ENCODE results near the gene DENND2D.

DNA sequence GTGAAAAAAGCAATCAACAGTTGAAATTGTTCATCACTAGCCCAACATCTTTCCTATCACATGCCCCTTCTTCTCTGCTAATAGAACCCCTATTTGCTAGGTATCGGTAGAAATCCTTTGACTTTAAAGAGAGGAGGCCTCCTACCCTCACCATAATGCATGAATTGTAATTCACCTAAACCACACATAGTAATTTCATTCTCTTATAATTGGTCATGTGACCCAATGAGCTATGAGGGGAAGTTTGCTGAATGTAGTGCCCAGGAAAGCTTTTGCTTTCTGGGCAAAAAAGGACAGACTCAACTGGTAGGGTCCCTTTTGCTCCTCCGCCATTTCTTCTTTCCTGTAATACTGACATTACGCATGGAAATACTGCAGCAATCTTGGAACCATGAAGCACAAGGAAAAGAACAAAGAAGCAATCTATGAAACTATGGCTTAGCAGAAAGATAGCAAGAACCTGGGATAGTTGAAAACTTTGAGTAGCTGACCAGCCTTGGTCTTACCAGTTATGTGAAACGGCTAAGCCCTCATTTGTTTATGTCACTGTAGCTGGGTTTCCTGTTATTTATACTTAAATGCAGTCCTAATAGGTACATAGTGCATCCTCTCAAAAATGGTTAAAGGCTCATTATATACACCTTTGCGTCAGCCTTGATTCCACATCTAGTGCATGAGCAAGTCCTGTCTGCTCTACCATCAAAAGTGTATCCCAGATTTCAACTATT is 16.9 kb upstream of the DENND2D start:
- no peak for TF ChIP-seq TAF1 (IDR thresholded peaks at IDR 0.05; ENCODE audit: low read depth)
- TF ChIP-seq FOXM1 (IDR thresholded peaks at IDR 0.05; ENCODE audit: borderline replicate concordance, low read depth): no peak
- TF ChIP-seq EP300 (IDR thresholded peaks at IDR 0.05; ENCODE audit: borderline replicate concordance): no peak
- no peak for TF ChIP-seq TEAD4 (IDR thresholded peaks at IDR 0.05)
- TF ChIP-seq TCF12 (IDR thresholded peaks at IDR 0.05; ENCODE audit: low read depth): no peak
- TF ChIP-seq CEBPB (IDR thresholded peaks at IDR 0.05): no peak
- TF ChIP-seq, protein P1, sequence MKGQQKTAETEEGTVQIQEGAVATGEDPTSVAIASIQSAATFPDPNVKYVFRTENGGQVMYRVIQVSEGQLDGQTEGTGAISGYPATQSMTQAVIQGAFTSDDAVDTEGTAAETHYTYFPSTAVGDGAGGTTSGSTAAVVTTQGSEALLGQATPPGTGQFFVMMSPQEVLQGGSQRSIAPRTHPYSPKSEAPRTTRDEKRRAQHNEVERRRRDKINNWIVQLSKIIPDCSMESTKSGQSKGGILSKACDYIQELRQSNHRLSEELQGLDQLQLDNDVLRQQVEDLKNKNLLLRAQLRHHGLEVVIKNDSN (IDR thresholded peaks at IDR 0.05): no peak
- no peak for TF ChIP-seq EGR1 (IDR thresholded peaks at IDR 0.05)
- no peak for TF ChIP-seq NFIC (IDR thresholded peaks at IDR 0.05)
- TF ChIP-seq MAX (IDR thresholded peaks at IDR 0.05): no peak

Measured in Ishikawa (cell line).